Activated CD4-positive, CD25-positive, alpha-beta regulatory T cell treated with anti-CD3 and anti-CD28 coated beads, Interleukin-2, amount 50 U/mL, for 24 hours (primary cell): ENCODE results near the gene TOPBP1.
"Not testable (repeated sequence)": the region's sequence is repeated elsewhere in the genome, so short reads cannot be mapped to it uniquely, and the experiment has no call there.

Experiments used
- ATAC-seq, 2 donors: fragments of 150-1000 bp; cut with Tn5 transposase; one replicate each; pipeline ENCODE4 v1.10.0; 2021; ENCODE audit warnings: mild to moderate bottlenecking in 1 of 2, moderate library complexity in 1 of 2

The TOPBP1 gene

DNA sequence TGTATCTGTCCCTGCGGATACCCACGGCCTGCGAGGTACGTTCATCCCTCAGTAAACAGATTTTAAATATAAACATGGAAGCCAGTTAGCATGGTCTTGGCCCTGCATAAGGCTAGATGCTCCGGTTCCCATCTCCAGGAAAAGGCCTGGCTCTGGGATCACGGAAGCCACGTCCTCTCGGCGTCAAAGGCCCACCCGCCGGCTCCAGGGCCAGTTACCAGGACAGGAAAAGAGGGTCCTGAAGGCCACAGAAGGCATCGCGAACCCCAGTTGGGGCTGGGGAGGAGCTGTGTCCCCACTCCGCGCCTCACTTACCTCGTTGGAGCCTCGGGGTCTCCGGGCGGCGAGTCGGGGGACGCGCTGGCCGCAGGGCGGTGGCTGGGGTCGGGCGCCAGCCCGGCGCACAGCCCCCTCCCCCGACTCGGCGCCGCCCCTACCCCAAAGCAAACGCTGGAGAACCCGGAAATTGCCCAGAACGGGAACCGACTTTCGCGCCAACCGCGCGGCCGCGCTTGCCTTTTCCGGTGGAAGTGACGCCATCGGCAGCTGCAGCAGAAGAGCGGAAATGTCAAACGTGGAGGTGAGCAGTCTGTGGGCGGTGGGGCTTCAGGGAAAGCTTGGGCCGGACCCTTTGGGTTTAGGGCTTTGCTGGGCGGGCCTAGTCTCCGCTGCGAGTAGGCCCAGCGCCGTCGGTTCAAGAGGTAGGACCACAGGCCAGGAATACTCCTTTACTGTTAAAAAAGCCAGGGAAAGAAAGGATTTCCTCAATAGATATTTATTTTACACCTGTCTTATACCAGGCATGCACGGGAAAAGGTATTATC lies at the start of gene TOPBP1:
TOPBP1 (minus strand) TSS at position 488 of the 824 bp plus-strand sequence. CDS start 814 bp downstream, outside the sequence.
- ATAC-seq = peak; percentile 90 to 92

DNA sequence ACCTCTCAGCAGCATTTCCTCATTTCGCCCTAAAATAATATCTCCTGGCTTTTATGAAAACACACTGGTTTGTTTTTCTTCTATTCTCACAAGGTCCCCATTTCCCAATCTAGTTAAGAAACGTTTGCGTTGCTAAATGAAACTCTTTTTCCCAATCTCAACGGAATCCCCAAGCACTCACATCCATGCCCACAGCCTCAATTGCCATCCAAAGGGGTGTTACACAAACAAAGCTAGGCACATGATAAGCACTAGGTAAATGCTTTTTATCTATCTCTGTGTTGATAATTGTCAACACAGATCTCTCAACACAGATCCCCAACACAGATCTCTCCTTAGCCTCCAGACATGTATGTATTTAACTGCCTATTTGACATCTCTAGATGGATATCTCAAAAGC lies 49.3 kb upstream of the TOPBP1 start:
- ATAC-seq = no peak

DNA sequence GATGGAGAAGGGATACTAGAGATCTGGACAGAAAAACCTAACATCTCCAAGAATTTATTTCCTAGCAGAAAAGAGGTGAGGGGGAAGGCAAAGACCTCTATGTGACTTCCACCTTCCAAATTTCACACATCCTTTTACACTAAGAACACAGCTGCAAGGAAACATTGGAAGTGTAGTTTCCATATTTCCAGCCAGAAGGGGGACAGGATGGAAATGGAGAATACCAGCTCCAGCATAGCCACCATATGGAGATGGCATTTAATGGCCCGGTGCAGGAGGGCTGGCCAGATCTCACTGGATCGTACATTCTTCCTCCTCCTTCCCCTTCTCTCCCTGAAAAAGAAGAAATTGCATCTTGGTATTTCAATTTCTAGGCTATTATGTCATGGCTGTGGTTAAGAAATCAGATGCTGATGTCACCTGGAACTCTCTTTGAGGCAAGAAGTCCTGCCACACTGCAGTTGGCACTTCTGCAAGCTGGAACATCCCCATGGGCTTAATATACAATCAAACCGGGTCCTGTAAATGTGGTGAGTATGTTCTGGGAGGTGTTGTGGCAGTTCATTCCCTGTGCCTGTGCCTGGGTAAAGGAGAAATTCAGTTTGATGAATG lies 47.5 kb upstream of the TOPBP1 start:
- no peak for ATAC-seq

DNA sequence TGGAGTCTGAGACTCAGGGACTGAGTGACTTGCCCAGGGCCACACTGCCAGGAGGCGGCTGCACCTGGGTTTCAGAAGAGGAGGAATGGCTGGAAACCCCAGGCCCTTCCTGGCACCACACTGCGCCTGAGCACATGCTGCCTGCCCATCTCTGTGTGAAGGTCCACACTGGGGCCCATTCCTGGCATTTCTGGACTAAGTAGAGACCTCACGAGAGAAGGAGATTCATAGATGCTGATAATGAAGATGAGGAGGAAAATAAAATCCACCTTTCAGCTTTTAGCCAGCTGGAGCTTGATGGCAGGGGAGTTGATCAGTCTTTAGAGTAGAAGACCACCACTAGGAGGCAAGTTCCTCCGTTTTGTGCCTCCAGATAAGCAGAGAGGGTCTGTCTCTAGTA lies 44.3 kb upstream of the TOPBP1 start:
- no peak for ATAC-seq

DNA sequence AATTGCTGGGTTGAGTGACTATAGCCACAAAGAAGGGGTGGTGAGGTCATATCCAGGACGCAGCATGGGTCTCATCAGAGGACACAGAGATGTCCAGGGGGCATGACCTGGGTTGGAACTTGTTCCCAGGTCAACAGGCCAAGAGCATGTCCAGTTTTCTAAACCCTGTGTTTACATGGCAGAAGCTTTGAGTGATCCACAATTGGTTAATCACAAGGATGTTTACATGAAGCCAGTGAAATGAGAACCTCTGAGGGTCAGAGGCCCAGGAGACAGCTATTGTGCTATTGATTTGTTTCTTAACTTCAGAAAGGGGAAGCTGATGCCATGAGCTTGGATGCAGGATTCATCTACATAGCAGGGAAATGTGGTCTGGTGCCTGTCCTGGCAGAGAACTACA lies 42.2 kb upstream of the TOPBP1 start:
- ATAC-seq = no peak

DNA sequence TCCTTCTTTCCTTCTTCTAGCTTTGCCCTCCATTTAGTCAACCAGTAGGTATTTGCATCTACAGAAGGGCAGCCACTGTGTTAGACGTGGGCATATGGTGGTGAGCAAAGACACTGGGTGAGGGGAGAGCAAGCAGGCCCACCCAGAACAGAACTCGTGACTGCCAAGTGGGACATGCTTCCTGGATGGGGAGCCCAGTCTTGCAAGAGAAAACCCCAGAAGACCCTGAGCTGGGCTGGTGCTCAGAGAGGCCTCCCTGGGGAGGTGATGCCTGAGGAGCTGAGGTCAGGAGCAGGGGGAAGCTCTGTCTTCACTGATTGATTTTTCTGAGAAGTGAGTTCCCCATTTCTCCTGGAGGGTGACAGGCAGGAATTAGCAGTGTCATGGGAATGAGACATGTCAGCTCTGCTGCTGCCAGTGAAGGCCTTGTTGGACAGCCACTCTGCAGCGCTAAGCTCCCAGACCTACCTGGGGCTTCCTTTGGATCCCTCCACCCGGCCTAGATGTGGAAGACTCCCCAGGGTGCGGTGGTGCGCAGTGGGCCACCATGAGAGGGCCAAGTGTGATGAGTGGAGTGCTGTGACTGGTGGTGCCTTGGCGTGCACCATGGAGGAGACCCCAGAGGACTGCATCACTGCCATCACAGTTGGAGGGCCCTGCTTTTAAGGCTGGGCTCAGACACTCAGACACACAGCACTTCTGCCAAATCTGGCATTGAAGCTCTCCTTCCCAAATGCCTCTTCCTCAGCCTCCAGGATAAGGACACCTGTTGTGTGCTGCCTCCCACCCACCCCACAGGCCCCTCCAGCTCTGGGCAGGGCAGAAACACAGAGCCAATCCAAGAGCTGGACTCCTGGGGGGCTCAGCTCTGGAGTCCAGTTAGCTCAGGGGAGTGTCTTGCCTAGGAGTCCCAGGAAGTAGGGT lies 40.0 kb upstream of the TOPBP1 start:
- ATAC-seq = no peak

DNA sequence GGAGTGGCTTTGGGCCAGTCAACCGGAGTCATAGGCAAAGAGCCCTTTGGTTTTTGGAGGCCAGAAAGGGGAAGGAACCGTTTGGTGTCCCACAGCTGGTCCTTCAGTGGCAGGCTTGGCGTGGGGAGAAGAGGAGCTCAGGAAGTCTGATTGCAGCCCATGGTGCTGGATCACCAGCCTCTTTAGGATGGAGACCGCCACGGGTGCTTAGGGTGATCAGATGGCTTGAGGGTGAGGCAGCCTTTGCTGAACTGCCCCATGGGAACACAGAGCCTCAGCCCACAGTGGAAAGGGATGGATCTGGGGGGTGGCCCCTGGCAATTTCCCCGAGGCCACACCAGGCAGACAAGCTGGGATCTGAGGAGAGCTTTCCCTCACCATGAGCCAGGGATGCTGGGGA lies 38.6 kb upstream of the TOPBP1 start:
- ATAC-seq = no peak

DNA sequence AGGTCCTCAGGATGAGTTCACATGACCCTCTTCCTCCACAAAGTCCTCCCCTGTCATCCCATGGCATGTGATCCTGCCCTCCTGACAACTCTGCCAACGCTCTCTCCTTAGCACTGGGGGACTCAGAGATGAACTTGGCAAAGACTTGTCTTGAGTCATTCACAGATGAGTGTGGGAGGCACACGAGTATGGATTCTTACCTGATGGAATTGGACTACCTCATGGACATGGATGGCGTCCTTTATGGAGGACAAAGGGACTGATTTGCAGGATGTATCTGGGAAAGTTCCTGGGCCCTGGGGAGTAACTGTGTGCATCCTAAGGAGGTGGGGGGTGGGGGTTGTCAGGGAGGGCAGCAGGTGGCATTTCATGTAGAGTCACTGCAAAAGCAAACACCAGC lies 38.2 kb upstream of the TOPBP1 start:
- ATAC-seq = no peak

DNA sequence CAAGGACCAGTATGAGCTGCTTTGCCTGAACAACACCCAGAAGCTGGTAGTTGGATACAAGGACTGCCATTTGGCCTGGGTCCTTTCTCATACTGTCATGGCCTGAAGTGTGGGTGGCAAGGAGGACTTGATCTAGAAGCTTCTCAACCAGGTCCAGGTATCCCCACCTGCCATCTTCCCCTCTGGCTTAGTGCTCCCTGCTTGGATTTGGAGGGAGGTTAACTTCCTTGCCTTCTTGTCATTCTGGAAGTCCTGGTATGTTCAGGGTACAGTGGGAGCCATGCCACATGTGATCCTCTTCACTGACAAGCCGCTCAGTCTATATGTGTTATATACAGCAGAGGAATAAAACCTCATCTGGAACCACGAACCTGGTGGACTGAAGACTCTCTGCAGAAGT lies 37.7 kb upstream of the TOPBP1 start:
- ATAC-seq = no peak

DNA sequence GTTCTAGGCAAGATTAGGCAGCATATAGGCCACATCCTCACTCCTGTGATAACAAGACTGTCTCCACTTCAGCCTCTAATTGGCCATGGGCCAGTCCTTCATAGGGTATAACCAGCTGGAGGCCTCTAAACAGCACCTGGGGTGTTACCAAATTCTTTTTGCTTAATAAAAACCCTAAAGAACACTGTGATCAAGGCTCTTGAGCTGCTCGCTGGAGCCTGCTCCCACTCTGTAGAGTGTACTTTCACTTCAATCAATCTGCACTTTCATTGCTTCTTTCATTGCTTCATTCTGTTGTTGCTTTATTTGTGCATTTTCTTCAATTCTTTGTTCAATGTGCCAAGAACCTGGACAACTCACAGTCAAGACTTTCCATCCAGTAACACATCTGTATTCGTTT lies 36.2 kb upstream of the TOPBP1 start:
- ATAC-seq = no peak

DNA sequence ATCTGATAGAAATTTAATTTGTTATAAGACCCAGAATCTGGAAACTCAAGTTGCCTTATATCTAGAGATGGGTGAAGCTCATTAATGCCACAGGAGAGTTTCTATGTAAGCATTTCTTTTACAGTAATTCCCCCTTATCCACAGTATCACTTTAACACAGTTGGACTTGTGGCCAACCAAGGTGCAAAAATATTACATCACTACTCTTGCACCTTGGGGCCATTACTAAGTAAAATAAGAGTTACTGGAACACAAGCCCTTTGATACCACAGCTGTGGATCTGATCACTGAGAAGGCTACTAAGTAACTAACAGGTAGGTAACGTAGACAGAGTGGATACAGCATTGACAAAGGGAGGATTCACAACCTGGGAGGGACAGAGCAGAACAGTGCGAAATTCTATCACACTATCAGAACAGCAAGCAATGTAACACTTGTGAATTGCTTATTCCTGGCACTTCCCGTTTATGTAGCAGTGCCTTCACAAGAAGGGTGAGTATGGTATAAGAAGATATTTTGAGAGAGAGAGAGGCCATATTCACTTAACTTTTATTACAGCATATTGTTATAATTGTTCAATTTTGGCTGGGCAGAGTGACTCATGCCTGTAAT lies 33.9 kb upstream of the TOPBP1 start:
- no peak for ATAC-seq

DNA sequence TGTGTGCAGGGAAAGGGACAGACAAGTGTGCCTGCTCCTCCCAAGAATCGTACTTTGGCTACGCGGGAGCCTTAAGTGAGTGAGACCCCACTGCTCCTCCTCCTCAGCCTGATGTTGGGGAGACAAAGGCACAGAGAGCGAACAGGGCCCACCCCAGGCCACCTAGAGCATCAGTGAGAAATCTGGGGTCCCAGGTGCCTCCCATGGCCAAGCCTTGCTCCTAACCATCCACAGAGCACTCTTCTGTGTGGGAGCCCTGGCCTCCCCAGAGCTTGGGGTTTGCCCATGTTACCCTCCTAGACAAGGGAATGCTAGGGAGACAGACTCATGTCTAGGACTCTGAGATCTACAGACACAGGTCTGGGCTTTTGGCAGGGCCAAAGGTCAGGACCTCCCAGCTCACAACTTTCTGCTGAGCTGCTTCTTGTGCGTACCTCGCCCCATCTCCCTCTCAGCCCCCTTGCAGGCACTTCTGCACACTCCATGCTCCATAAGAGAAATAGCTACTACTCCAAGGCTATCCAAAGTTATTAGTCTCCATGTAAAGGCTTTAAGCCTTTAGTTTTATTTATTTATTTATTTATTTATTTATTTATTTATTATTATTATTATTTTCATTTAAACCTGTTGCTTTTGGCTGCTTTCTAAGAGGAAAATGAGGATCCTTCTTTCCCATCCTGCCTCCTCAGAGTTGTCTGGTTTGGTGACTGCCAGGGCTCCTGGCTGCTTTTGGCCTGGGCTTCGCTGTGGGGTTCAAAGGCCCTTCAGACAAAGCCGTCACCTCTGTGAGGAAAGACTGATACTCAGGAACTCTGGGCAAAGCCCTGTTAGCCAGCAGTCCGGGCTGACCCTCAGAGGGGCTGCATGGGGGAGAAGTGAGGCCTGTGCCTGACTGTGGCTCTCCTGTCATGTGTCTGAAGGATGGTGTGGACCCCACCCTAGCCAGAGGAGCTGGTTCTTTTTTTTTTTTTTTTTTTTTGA lies 32.8 kb upstream of the TOPBP1 start:
- no peak for ATAC-seq

DNA sequence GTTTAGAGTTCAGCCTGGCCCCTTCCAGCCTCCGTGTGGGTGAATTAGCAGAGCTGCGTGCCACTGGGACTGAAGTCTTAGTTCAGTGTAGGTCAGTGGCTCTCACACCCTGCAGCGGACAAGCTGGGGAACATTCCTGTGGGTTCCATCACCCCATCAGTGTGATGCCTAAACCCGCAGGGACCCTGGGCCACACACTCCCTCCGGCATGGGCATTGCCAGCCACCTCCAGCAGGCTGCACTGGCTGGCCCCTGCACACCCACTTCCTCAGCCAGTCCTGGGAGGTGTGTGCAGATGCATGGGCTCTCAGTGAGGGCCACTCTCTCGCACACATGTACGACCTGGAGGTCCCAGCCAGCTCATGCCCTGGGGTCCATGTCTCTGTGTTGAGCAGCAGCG lies 32.1 kb upstream of the TOPBP1 start:
- no peak for ATAC-seq

DNA sequence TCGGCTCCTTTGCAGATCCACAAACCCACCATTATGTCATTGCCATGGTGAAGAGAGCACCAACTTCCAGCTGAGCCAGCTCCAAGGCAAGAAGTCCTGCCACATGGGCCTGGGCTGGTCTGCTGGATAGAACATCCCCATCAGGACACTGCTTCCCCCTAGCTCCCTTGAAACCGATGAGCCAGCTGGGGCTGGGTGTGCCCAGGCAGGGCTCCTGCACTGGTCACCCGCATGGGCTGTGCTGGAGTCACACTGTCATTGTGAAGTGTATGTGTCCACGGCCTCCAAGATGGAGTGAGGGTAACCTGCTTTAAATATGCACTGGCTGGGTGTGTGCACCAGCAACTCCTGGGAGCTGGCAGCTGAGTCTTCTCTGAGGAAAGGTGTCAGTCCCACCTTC lies 31.0 kb upstream of the TOPBP1 start:
- ATAC-seq = no peak

DNA sequence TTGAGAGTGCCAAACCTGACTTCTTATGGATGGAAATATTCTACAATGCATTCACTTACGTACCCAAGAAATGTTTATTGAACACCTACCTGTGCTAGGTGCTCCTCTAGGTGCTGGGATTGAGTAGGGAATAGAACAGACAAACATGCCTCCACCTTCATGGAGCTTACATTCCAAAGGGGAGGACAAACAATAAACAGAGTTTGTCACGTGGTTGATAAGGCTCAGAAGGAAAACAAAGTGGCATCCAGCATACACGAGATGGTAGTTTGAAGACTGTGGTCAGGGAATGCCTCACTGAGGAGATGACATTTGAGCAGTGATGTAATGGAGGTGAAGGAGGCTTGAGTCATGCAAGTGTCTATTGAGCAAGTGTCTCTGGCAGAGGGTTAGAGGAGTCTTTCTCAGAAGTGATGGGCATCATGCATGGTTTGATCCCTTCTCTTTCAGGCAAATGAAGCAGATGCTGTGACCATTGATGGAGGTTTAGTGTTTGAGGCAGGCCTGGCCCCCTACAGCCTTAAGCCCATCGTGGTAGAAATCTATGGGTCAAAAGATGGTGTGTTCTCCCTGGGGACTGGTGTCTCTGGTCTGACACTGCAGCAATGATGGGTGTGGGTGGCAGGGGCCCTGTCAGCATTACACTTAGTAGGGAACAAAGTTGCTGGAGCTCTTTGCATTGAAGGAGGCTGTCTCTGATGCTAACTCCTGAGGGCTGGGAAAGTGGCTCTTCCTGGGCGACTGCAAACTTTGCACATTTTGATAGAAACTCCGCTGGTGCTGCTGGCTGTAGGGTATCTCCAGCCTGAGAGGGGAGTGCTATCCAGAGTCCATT lies 29.7 kb upstream of the TOPBP1 start:
- ATAC-seq = no peak

DNA sequence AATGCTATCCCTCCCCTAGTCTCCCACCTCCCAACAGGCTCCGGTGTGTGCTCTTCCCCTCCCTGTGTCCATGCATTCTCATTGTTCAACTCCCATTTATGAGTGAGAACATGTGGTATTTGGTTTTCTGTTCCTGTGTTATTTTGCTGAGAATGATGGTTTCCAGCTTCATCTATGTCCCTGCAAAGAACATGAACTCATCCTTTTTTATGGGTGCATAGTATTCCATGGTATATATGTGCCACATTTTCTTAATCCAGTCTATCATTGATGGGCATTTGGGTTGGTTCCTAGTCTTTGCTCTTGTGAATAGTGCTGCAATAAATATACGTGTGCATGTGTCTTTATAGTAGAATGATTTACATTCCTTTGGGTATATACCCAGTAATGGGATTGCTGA lies 16.3 kb upstream of the TOPBP1 start:
- ATAC-seq = not testable (repeated sequence)

DNA sequence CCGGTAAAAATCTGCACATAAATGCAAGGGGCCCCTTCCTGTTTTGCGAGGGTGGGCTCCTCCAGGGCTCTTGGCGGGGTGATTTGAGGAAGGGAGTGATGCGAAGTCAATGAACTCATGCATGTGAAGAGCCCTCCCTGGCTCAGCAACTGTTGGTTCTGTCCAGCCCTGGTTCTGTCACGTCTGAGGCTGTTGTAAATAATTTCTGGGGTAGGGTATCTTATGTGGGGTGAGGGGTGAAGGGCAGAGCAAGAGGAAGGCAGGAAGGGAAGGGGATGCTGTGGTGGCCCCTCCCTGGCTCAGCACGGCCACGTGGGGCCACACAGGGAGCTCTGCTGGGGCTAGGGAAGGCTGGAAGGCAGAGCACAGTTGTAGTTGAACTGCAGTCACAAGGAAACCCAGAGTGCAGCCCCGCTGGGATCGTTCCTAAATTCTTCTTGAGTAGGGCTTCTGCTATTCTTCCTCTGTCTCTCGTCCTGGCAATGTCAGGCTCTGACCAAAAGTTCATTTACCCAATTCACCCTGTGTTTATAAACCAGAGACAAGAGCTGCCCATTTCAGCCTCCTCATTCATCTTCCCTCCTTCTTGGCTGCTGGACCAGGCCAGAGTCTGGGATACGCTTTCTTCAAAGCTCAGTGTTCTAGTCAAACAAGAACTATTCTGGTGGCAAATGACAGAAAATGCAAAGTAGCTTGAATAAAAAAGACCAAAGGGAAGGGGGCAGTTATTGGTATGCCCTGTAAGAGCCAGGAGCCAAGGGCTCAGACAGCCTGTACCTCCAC lies 14.8 kb upstream of the TOPBP1 start:
- no peak for ATAC-seq

DNA sequence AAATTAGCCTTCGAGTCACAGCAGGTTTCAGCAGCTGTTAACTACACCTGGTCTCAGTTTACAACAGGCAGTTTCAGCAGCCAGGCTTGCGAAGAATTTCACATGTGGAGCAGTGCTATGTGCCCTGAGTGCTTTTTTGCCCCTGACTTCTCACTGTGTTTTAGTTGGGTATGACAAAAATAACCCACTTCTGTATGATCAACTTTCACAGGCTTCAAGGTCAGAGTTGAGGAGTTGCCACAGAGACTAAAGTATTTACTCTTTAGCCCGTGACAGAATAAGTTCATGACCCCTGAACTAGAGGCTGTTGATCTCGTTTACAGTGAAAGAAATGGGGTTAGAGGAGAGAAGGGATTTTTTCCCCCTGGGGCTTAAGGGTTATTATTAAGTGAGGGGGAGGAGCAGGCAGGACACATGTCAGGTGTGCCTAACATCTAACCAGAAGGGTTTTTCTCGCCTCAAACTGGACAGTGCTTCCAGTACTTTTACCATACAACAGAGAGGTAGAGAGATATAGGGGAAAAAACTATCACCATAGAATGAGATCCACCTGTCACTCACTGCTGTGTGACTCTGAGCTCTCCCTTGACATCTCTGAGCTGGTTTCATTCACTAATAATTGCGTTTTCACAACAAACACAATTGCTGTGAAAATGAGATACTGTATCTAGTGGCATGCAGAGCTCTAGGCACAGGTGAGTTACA lies 14.0 kb upstream of the TOPBP1 start:
- ATAC-seq = no peak

DNA sequence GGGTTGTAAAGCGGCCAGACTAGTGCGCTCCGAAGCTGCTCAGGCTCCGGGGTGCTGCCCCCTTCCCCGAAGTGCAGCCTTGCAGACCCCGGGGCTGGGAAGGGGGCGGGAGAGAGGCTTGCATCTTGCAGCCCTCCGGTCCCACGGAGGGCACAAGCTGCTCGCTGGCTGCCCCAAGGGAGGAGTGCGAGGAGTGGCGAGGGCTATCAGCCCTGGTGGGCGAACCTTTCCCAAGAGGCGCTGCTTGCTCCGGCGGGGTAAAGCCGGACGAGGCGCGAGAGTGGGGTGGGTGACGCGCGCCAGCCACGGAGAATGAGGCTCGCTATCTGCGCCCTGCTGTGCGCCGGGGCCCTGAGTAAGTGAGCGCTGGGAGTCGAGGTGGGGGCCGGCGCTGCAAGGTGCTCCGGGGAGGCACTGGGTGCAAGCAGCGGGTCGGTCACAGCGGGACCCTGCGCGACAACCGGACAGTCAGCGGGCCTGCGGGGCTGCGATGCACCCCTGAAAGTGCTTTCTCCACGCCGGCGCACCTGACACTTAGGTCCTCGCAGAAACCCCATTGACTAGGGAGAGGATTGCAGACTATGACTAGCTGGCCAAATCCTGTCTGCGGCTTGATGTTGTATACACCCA lies 12.7 kb upstream of the TOPBP1 start:
- ATAC-seq = no peak
